Measurements from ENCODE around the gene IFIT2. TPM values are rescaled to one million over a fixed set of nuclear protein-coding genes. Genes with fewer than 3 reads are reported as not detected.

The IFIT2 gene
- total RNA-seq, 2 experiments from 2014 or later, result 1.2 to 1.3 TPM

- ChIA-PET CTCF (no interaction called here), POLR2A (interaction anchor here (0.6 kb wide), 1 partner anchor 790 kb away, joined by 7 read pairs; no protein-coding TSS in a partner anchor)
These were observed 53.6 kb downstream of the IFIT2 start for GRCh38 chr10:89355394-89355931.

- CTCF ChIA-PET, result no interaction called here
- POLR2A ChIA-PET, result no interaction called here
These were observed 55.2 kb downstream of the IFIT2 start for GRCh38 chr10:89357096-89357495.

- ChIA-PET POLR2A (no interaction called here), CTCF (no interaction called here)
These were observed 56.1 kb downstream of the IFIT2 start for GRCh38 chr10:89357975-89358374.

Other genes with a start within 250 kb of the IFIT2 start
- not detected for gene CH25H, start 94.7 kb upstream of the IFIT2 start, total RNA-seq
- gene LIPA, start 50.3 kb upstream of the IFIT2 start, total RNA-seq, result 10 to 100 TPM; 17.5 to 18.3 TPM
- gene IFIT3, start 26.0 kb downstream of the IFIT2 start, total RNA-seq, result under 1 TPM; 0.70 to 0.80 TPM
- not detected for gene IFIT1B, start 76.0 kb downstream of the IFIT2 start, total RNA-seq
- under 1 TPM; 0.25 to 0.27 TPM for gene IFIT1, start 90.6 kb downstream of the IFIT2 start, total RNA-seq
- gene IFIT5, start 112.5 kb downstream of the IFIT2 start, total RNA-seq, result 1 to 10 TPM; 6.4 to 6.5 TPM
- gene SLC16A12, start 233.5 kb downstream of the IFIT2 start, total RNA-seq, result not detected

Data from activated CD8-positive, alpha-beta memory T cell treated with anti-CD3 and anti-CD28 coated beads for 36 hours (primary cell).